ENCODE data around the gene CPNE9. TPM values are rescaled to one million over a fixed set of nuclear protein-coding genes. Genes with fewer than 3 reads are reported as not detected.

Gene CPNE9
- polyA plus RNA-seq, 1 of the 3 experiments (the other 2 are of a cell fraction): 0.03 TPM

- Histone ChIP-seq H3K9me3 (no peaks in the 10 kb centered on the region), H3K9ac (no peak overlapping the region), H4K20me1 (ENCODE audit: insufficient read depth) (no peaks in the 10 kb centered on the region), H2AFZ (ENCODE audit: low read depth) (no peak overlapping the region), H3K4me1 (ENCODE audit: control insufficient read depth in 1 of 2, insufficient read depth in 2 of 2, low read depth in 1 of 2, low read length in 1 of 2) (no peaks in the 10 kb centered on the region; a peak in 1 of 4 replicates), H3K27me3 (ENCODE audit: insufficient read depth) (no peaks in the 10 kb centered on the region), H3K27ac (ENCODE audit: low read depth in 2 of 2, low read length in 1 of 2) (no peak overlapping the region), H3K36me3 (replicated peaks in 1 of 2; ENCODE audit: control insufficient read depth in 1 of 2, insufficient read depth in 2 of 2, low read length in 1 of 2) (peaks cover 13 to 15% of the 10 kb centered on the region in 2 experiments), H3K4me2 (no peak overlapping the region), H3K79me2 (ENCODE audit: insufficient read depth) (no peaks in the 10 kb centered on the region), H3K9me2 (no peaks in the 10 kb centered on the region), H3K4me3 (ENCODE audit: low read depth in 2 of 2, low read length in 1 of 2) (no peak overlapping the region), H3F3A (replicated peaks; ENCODE audit: insufficient read depth) (no peaks in the 10 kb centered on the region)
- ChIA-PET POLR2A (interaction anchor here (1.2 kb wide), 1 partner anchor 12 kb away, joined by 4 read pairs; no protein-coding TSS in a partner anchor), CTCF (interaction anchor here (1.0 kb wide), 1 partner anchor 35 kb away, joined by 3 read pairs; no protein-coding TSS in a partner anchor)
- TF ChIP-seq GATA2 (CRISPR knock-in tag; IDR thresholded peaks at IDR 0.05): no peak
- no peak for TF ChIP-seq EZH2phosphoT487 (IDR thresholded peaks at IDR 0.05; ENCODE audit: borderline replicate concordance, low read depth)
- no peak for TF ChIP-seq MAX (IDR thresholded peaks at IDR 0.05; ENCODE audit: low read depth)
- TF ChIP-seq, protein P1, sequence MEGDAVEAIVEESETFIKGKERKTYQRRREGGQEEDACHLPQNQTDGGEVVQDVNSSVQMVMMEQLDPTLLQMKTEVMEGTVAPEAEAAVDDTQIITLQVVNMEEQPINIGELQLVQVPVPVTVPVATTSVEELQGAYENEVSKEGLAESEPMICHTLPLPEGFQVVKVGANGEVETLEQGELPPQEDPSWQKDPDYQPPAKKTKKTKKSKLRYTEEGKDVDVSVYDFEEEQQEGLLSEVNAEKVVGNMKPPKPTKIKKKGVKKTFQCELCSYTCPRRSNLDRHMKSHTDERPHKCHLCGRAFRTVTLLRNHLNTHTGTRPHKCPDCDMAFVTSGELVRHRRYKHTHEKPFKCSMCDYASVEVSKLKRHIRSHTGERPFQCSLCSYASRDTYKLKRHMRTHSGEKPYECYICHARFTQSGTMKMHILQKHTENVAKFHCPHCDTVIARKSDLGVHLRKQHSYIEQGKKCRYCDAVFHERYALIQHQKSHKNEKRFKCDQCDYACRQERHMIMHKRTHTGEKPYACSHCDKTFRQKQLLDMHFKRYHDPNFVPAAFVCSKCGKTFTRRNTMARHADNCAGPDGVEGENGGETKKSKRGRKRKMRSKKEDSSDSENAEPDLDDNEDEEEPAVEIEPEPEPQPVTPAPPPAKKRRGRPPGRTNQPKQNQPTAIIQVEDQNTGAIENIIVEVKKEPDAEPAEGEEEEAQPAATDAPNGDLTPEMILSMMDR (IDR thresholded peaks at IDR 0.05): no peak
- no peak for TF ChIP-seq EP300 (IDR thresholded peaks at IDR 0.05; ENCODE audit: borderline replicate concordance in 1 of 2, low read depth in 1 of 2, low read length in 1 of 2)
- TF ChIP-seq TCF12 (IDR thresholded peaks at IDR 0.05): no peak
- TF ChIP-seq FOSL2 (IDR thresholded peaks at IDR 0.05; ENCODE audit: borderline replicate concordance, low read depth): no peak
- no peak for TF ChIP-seq JUND (IDR thresholded peaks at IDR 0.05)
- TF ChIP-seq SMC3 (IDR thresholded peaks at IDR 0.05; ENCODE audit: low read depth, low read length): no peak
- no peak for TF ChIP-seq YY1 (IDR thresholded peaks at IDR 0.05; ENCODE audit: low read depth)
- no peak for TF ChIP-seq MXI1 (IDR thresholded peaks at IDR 0.05; ENCODE audit: low read depth, low read length)
- no peak for TF ChIP-seq USF1 (IDR thresholded peaks at IDR 0.05; ENCODE audit: borderline replicate concordance, low read depth)
- TF ChIP-seq MEF2A (IDR thresholded peaks at IDR 0.05; ENCODE audit: borderline replicate concordance, low read depth): no peak
- TF ChIP-seq FOXJ3 (CRISPR knock-in tag; IDR thresholded peaks at IDR 0.05): no peak
- no peak for TF ChIP-seq RXRA (IDR thresholded peaks at IDR 0.05; ENCODE audit: borderline replicate concordance, low read depth)
- no peak for TF ChIP-seq RAD21 (IDR thresholded peaks at IDR 0.05; ENCODE audit: low read length)
- TF ChIP-seq SIN3A (IDR thresholded peaks at IDR 0.05; ENCODE audit: borderline replicate concordance, low read depth, low read length): no peak
- TF ChIP-seq, protein P2, sequence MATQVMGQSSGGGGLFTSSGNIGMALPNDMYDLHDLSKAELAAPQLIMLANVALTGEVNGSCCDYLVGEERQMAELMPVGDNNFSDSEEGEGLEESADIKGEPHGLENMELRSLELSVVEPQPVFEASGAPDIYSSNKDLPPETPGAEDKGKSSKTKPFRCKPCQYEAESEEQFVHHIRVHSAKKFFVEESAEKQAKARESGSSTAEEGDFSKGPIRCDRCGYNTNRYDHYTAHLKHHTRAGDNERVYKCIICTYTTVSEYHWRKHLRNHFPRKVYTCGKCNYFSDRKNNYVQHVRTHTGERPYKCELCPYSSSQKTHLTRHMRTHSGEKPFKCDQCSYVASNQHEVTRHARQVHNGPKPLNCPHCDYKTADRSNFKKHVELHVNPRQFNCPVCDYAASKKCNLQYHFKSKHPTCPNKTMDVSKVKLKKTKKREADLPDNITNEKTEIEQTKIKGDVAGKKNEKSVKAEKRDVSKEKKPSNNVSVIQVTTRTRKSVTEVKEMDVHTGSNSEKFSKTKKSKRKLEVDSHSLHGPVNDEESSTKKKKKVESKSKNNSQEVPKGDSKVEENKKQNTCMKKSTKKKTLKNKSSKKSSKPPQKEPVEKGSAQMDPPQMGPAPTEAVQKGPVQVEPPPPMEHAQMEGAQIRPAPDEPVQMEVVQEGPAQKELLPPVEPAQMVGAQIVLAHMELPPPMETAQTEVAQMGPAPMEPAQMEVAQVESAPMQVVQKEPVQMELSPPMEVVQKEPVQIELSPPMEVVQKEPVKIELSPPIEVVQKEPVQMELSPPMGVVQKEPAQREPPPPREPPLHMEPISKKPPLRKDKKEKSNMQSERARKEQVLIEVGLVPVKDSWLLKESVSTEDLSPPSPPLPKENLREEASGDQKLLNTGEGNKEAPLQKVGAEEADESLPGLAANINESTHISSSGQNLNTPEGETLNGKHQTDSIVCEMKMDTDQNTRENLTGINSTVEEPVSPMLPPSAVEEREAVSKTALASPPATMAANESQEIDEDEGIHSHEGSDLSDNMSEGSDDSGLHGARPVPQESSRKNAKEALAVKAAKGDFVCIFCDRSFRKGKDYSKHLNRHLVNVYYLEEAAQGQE (IDR thresholded peaks at IDR 0.05; ENCODE audit: low read depth, low read length): no peak
- TF ChIP-seq, protein P3, sequence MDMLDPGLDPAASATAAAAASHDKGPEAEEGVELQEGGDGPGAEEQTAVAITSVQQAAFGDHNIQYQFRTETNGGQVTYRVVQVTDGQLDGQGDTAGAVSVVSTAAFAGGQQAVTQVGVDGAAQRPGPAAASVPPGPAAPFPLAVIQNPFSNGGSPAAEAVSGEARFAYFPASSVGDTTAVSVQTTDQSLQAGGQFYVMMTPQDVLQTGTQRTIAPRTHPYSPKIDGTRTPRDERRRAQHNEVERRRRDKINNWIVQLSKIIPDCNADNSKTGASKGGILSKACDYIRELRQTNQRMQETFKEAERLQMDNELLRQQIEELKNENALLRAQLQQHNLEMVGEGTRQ (IDR thresholded peaks at IDR 0.05; ENCODE audit: borderline replicate concordance, low read depth, low read length): no peak
- TF ChIP-seq GABPA (IDR thresholded peaks at IDR 0.05; ENCODE audit: low read depth): no peak
- 97% methylated on average over 8 of the region's 8 CpGs for WGBS (ENCODE audit: low lambda C conversion rate)
- no peak for DNase-seq
Observed at GRCh38 chr3:9762871-9763270, 59.2 kb downstream of the CPNE9 start.
